Thyroid gland (tissue), 4 donors: ENCODE data around the gene EGR1. TPM values are rescaled to one million over a fixed set of nuclear protein-coding genes. Genes with fewer than 3 reads are reported as not detected.

Experiments
- DNase-seq, 2 donors: peaks; one replicate each; pipeline ENCODE4 v3.0.0-alpha.2; 2019
- H3K27ac ChIP-seq, 3 donors: fragments of 200-600 bp; sonication (generic); 1 replicate in 2 of 3; 2 replicates in 1 of 3; pipeline ENCODE4 v1.5.1; 2016 to 2019; ENCODE audit warnings: mild to moderate bottlenecking in 1 of 3, moderate library complexity in 1 of 3
- H3K27me3 ChIP-seq: fragments of 200-600 bp; sonication (generic); one replicate; pipeline ENCODE4 v1.5.1; 2019
- H3K36me3 ChIP-seq, 2 donors: fragments of 200-600 bp; sonication (generic); one replicate each; pipeline ENCODE4 v1.5.1; 2016 to 2019
- H3K4me1 ChIP-seq, 2 donors: fragments of 200-600 bp; sonication (generic); one replicate each; pipeline ENCODE4 v1.5.1; 2017 to 2019
- H3K4me3 ChIP-seq, 3 donors: fragments of 200-600 bp; sonication (generic); replicated peaks in 1 of 3; 1 replicate in 2 of 3; 2 replicates in 1 of 3; pipeline ENCODE4 v1.5.1; 2016; ENCODE audit warnings: mild to moderate bottlenecking in 1 of 3
- H3K9me3 ChIP-seq: fragments of 200-600 bp; sonication (generic); one replicate; pipeline ENCODE4 v1.5.1; 2017
- CTCF ChIP-seq, 6 experiments: fragments of 200-600 bp in 3 of 6; fragments of 450-650 bp in 3 of 6; sonication (generic) in 3 of 6; IDR thresholded peaks; one replicate each; pipeline ENCODE4 v1.5.1; 2016 to 2019; ENCODE audit warnings: antibody characterized with exemption in 6 of 6, mild to moderate bottlenecking in 2 of 6, inconsistent platforms in 1 of 6, moderate library complexity in 1 of 6
- POLR2A ChIP-seq, 2 donors: fragments of 450-650 bp; IDR thresholded peaks; one replicate each; pipeline ENCODE4 v1.6.1; 2017; ENCODE audit warnings: antibody characterized with exemption in 2 of 2, mild to moderate bottlenecking in 2 of 2, moderate library complexity in 1 of 2
- WGBS, 2 donors: methylation state at CpG; one replicate each; pipeline ENCODE4 v1.1.5; 2017; 5-methylcytosine and 5-hydroxymethylcytosine counted together
- intact Hi-C: fragments of 100-400 bp; cut with DNase I; formaldehyde crosslinking; loops from one replicate; pipeline ENCODE4 v1.15.1; 2023
- total RNA-seq, 4 donors: library from RNA; depleted of rRNA; stranded (reverse); fragments of >200 nt; gene quantifications; one replicate each; pipeline ENCODE4 v1.2.3, GENCODE V29; 2016

Gene EGR1
- total RNA-seq, 4 donors from 2014 or later: 5.1 to 72.3 (median 15.3) TPM

GRCh38 chr5:138461343-138462125 lies 3.7 kb upstream of the EGR1 start:
- TF ChIP-seq CTCF (IDR thresholded peaks at IDR 0.05) (no peak), POLR2A (IDR thresholded peaks at IDR 0.05) (no peak)
- H3K4me1 ChIP-seq: peaks cover 10 to 24% of the 10 kb centered on the region in 2 donors
- DNase-seq: no peak
- H3K27me3 ChIP-seq: no peaks in the 10 kb centered on the region
- peaks cover 0 to under 1% of the 10 kb centered on the region in 2 donors for H3K36me3 ChIP-seq
- H3K27ac ChIP-seq: no peak overlapping the region
- H3K9me3 ChIP-seq: no peaks in the 10 kb centered on the region
- intact Hi-C loops: no loop called here
- no peak overlapping the region for H3K4me3 ChIP-seq
- WGBS, 2 donors: 81 to 88% methylated on average over 11 of the region's 11 CpGs

DNA sequence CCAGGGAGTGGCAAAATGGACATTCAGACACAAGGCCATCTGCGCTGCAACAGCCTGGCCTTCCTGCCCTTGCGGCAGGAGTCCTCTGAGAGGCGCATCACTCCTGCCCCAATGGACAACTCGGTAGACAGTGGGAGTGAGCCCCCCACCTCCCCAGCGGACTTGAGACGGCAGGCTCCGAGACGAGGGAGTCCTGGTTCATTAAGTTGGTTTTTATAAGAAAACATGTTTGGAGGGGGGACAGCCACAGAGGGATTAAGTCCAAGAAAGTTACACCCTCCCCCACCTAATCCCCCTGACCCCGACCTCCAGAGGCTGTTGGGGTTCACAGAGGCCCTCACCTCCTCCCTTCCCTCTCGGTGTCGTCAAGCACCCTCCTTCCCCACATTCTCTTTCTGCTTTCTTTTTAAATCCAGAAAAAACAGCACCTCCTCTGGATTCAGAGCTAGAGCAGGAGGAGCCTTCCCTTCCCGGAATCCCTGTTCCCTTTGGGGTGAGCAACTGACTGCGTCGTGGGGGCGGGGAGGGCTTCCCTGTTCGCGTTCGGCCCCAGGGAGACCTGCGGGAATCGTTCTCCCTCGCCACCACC lies 1.8 kb upstream of the EGR1 start:
- H3K36me3 ChIP-seq: peaks cover 0 to 15% of the 10 kb centered on the region in 2 donors
- no peaks in the 10 kb centered on the region for H3K27me3 ChIP-seq
- WGBS, 2 donors: 12 to 14% methylated on average over 20 to 21 of the region's 21 CpGs
- peak overlapping the region; percentile 97 to 98 (median 97) for H3K27ac ChIP-seq
- H3K9me3 ChIP-seq: no peaks in the 10 kb centered on the region
- DNase-seq: peak; percentile 56 to 64
- H3K4me3 ChIP-seq: peak overlapping the region; percentile 16 to 48 (median 48)
- intact Hi-C loops: no loop called here
- no peak for TF ChIP-seq POLR2A (IDR thresholded peaks at IDR 0.05)
- peak in 3 of 6 experiments; percentile 18 for TF ChIP-seq CTCF (IDR thresholded peaks at IDR 0.05)
- H3K4me1 ChIP-seq: peaks cover 12 to 38% of the 10 kb centered on the region in 2 donors

DNA sequence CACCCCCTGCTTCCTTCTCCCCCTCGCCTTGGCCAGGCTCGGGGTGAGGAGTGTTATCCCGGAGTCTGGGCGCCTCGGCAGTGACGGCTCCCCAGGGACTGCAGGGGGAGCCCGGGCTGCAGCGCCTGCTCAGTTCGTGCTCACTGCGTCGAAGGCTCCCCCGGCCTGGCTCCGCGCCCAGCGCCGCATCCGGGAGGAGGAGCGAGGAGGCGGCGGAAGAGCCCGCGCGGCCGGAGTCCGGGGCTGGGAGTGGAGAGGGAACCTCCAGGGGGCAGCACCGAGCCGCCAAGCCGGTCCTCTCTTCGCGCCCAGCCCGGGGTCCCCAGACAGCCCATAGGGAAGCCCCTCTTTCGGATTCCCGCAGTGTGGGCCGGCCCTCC lies 1.3 kb upstream of the EGR1 start:
- peak overlapping the region; percentile 48 to 91 (median 48) for H3K4me3 ChIP-seq
- H3K36me3 ChIP-seq: peaks cover 0 to 15% of the 10 kb centered on the region in 2 donors
- H3K27ac ChIP-seq: peak overlapping the region; percentile 97 to 98 (median 97)
- WGBS, 2 donors: 1% methylated on average over 11 to 27 of the region's 34 CpGs
- DNase-seq: peak; percentile 95 to 96
- TF ChIP-seq POLR2A (IDR thresholded peaks at IDR 0.05): peak in 1 of 2 donors; percentile 83
- TF ChIP-seq CTCF (IDR thresholded peaks at IDR 0.05): peak; percentile 90 to 98 (median 94)
- no peaks in the 10 kb centered on the region for H3K9me3 ChIP-seq
- intact Hi-C loops: no loop called here
- H3K27me3 ChIP-seq: no peaks in the 10 kb centered on the region
- H3K4me1 ChIP-seq: peaks cover 11 to 35% of the 10 kb centered on the region in 2 donors

GRCh38 chr5:138464388-138465260 lies 655 bp upstream of the EGR1 start:
- intact Hi-C loops: no loop called here
- 1 to 2% methylated on average over 9 to 13 of the region's 64 CpGs for WGBS, 2 donors
- no peaks in the 10 kb centered on the region for H3K27me3 ChIP-seq
- TF ChIP-seq POLR2A (IDR thresholded peaks at IDR 0.05): peak in 1 of 2 donors; percentile 65
- TF ChIP-seq CTCF (IDR thresholded peaks at IDR 0.05): peak in 4 of 6 experiments; percentile 14 to 73 (median 24)
- H3K27ac ChIP-seq: peak overlapping the region; percentile 97 to 98 (median 97)
- H3K9me3 ChIP-seq: no peaks in the 10 kb centered on the region
- peak; percentile 98 for DNase-seq
- H3K4me1 ChIP-seq: peaks cover 11 to 35% of the 10 kb centered on the region in 2 donors
- peak overlapping the region; percentile 48 to 91 (median 48) for H3K4me3 ChIP-seq
- H3K36me3 ChIP-seq: peaks cover 0 to 15% of the 10 kb centered on the region in 2 donors
